ENCODE data around the gene IFNB1.

IFNB1 gene

DNA sequence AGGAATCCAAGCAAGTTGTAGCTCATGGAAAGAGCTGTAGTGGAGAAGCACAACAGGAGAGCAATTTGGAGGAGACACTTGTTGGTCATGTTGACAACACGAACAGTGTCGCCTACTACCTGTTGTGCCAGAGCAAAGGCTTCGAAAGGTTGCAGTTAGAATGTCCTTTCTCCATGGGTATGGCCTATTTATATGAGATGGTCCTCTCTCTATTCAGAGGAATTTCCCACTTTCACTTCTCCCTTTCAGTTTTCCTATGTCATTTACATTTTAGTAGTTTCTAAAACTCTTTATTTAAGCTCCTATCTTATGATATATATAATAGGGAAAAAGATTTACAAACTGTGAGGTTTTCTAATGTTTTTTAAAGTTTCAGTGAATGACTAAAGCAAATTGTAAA, at the start of gene IFNB1:
TSS of gene IFNB1 (minus strand) at position 162 of the 400 bp plus-strand sequence. CDS start at position 89, 73 bp downstream.
- DNase-seq, result no peak

DNA sequence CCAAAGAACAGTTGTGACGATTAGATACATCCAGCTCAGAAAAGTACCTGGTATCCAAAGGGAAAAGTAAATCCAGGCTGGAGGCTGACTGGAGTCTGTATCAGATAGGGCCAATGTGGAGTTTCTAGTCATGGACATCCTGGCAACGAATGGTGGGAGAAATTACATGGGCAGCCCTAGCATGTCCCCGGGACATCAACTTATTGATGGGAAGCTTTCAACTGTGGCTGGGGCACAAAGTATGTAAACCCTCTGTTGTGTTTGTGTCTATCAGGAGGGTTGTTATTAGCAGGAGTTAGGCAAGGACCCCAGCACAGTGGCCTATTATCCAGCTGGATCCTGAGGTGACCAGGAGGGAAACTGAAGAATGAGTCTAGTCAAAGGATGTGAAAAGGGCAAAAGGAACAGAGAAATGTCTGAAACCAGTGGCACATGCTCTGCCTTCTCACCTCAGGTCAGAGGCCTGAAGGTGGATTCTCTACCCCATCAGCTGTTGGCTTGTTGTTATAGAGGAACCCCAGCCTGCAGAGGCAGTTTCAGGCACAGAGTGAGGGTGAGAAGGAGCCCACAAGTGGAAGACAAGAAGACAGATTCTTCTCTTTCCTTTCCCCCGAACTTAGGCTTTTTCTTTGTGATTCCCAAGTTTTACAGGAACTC, 44.0 kb upstream of the IFNB1 start:
- no peak for DNase-seq

DNA sequence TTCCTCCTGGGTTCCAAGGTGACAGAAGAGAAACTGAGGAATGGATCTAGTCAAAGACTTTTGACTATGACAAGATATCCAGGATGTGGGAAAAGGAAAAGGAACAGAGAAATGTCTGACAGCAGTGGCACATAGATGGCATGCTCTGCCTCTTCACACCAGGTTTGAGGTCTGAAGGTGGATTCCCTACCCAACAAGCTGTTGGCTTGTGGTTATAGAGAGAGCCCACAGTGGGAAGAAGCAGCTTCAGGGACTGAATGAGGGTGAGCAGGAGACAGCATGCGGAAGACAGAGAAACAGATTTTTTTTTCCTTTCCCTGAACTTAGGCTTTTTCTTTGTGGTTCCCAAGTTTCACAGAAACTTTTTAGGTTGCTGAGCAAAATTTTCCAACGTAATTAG, 43.3 kb upstream of the IFNB1 start:
- no peak for DNase-seq

DNA sequence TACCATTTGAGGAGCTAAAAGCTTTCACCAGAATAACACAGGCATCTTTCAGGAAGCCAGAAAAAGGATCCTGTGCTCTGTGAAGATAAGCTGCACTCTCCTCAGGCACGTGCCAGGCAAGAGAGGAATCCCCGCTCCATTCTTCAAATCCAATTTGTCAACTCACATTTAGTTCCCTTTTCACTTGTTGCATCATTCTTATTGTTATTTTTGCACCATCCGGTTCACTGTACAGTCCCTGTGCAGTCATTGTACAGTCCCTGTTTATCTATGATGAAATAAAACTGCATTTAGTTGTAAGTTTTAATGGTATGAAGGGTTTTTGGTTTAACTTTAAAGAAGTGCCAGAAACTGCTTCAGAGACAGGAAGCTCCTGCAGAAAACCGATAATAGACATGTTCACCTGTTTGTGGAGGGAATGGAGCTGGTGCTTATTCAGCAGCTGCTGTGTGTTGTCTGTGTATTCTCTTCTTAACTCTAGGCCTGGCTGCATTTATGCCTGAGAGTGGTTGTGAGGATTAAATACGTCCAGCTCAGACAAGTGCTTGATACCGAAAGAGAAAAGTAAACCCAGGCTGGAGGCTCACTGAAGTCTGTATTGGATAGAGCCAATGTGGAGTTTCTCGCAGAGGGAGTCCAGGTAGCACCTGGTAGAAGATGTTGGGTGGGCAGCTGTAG, 41.5 kb upstream of the IFNB1 start:
- no peak for DNase-seq

DNA sequence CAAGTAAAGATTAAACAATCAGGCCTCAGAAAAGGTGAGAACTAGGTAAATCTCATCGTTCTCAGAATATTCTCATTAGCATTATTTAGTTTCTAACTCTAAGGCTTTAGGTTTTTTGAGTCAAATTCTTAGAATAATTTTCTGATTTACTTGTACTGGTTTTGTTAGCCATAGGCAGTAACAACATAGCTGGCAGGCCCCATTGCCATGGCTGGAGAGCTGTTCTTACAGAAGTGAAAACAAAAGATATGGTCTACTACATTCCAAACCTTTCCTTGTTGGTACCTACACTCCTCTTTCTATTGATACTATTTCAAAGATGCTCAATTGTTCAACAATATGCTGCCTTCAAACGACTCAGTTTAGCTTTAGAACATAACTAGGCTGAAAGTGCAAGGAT, 36.6 kb upstream of the IFNB1 start:
- DNase-seq, result no peak

DNA sequence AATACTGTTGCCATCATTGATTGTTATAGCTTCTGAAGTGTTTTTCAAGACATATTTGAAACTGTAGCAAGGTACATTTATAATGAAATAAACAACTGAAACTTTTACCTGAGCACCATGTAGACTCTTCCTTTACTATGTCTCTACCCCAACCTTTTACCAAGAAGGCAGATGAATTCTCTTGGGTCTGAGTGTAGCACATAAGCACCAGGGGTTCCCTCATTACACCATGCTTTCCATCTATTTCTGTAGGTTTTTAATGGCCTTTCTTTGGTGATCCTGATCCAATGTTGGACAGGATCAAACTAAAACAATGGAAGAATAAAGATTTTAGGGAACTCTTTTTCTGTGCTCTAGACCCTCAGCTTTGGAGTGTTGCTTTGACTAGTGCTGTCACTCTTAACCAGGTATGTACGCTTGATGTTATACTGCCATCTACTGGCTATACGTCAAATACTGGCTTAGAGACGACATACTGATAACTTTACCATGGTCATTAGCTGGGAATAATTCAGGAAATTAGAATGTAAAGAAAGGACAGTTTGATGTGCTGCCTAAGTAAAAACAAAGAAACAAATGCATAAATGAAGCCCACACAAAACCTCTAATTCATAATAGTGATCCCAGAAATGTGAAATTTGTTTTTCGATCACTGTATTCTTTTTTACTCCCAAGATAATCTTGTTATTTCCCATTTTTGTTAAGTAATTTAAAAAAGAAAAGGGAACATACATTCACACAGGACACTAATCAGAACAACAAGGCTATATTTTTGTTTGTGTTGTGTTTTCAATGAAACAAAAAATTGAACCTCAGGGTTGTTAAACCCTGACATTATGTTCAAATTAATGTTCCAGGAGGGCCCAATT, 33.2 kb upstream of the IFNB1 start:
- no peak for DNase-seq

DNA sequence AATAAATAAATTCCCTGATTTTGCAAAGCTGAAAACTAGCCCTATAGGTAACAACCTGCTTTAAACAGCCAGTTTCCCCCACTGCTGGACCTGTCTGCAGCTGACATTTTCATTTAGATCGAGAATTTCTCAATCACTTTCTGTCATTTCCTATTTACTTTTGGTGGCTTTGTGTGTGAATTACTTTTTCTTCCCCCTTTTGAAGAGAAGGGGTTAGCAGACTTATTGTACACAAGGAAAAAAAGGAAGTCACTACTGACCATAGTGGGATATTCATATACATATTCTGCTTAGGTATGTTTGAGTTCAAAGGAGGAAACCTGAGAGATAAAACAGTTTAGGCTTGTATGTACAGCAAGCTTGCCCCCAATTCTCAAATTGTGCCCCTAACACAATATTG, 27.0 kb upstream of the IFNB1 start:
- no peak for DNase-seq

DNA sequence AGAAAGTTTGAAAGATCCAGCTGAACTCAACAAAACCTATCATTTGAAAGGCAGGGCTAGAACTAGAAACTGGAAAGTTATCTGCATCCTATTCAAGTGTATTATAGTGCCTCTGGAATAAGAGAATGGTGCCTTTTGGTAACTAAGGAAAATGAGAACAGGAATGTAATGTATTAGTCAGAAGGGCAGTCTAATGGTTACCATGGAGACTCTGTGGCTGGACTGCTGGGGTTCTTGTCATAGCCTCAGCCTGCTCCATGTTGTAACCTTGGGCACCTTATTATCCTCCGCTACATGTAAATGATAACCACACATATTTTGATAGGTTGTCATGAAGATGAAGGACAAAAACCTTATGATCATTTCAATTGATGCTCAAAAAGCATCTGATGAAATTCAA, 24.6 kb upstream of the IFNB1 start:
- DNase-seq, result no peak

DNA sequence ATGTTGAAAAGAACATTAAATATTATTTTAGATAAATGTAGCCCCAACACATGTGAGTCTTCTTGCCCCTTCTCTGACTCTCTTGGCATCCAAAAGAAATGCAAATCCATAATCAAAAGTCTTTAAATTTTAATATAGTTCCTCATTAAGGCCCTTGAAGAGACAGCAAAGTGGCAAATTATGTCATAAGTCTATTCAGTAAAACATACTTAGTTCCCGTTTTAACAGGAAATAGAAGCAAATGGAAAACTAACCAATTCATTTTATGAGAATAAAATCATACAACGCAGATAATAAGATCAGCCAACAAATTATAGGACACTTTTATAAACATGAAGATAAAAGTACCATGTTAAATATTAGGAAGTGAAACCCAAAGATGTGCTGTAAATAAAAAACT, 20.1 kb upstream of the IFNB1 start:
- DNase-seq, result no peak

DNA sequence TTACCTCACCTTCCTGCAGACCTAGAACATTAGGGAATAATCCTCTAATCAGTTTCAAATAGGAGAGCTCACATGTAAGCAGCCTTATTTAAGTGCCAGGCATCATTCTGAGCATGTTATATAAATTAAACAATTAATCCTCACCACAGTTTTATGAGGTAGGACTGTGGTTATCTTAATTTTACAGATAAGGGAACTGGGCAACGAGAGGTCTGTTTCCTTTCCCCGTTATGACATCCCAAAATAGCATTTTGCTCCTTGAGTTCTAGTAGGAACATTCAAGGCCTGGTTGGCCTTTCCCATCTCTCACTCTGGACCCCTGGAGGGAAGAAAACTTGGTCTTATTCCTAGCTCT, 19.1 kb upstream of the IFNB1 start:
- no peak for DNase-seq

DNA sequence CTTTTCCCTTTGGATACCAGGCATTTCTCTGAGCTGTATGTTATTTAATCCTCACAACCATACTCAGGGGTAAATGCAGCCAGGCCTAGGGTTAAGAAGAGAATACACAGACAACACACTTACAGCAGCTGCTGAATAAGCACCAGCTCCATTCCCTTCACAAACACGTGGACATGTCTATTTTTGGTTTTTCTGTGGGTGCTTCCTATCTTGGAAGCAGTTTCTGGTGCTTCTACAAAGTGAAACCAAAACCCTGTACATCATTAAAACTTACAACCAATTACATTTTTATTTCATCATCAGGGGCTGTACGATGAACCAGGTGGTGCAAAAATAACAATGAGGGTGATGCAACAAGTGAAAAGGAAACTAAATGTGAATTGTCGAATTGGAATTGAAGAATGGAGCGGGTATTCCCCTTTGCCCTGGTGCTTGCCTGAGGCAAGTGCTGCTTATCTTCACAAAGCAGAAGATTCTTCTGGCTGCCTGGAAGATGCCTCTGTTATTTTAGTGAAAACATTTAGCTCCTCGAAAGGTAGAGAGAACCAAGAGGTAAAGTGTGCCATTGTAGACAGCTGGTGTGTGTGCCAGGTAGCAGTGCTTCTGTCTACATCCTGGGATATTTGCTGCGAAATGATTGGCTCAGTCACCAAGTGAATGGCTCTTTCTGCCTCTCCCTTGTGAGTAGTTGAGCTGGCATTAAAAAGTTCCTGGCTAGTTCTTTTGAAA, 18.6 kb upstream of the IFNB1 start:
- DNase-seq, result peak; percentile 16

DNA sequence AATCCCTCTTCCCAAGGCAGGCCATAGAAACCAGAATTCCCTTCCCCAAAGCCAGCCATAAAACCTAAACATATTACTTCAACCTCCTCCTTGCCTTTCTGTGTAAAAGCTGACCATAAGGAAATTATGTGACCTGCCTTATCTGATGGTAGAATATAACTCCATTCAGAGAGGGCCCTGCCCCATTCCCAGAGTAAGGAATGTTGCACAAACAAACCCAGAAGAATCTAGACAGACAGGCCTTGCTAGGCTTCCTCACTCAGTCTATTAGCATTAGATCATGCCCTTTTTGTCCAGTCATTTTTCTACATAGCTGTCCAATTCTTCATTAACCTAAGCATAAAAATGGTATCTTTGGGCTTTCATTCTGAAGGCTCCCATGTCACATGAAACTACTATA, 17.8 kb upstream of the IFNB1 start:
- no peak for DNase-seq

DNA sequence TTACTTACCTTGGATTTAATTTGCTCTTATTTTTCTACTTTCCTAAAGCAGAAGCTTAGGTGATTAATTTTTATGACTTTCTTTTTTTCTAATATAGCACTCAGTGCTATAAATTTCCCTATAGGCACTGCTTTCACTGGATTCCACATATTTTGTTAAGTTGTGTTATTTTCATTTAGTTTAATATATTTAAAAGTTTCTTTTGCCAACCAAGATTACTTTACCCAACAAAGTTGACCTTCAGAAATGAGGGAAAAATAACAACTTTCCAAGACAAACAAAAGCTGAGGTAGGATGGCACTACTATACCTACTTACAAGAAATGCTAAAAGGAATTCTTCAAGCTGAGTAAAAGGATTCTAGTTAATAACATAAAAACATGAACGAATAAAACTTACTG, 8.8 kb upstream of the IFNB1 start:
- DNase-seq, result no peak

DNA sequence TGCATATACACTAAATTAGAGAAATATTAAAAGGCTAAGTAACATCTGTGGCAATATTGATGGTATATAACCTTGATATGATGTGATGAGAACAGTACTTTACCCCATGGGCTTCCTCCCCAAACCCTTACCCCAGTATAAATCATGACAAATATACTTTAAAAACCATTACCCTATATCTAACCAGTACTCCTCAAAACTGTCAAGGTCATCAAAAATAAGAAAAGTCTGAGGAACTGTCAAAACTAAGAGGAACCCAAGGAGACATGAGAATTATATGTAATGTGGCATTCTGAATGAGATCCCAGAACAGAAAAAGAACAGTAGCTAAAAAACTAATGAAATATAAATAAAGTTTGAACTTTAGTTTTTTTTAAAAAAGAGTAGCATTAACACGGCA, 7.3 kb upstream of the IFNB1 start:
- no peak for DNase-seq

DNA sequence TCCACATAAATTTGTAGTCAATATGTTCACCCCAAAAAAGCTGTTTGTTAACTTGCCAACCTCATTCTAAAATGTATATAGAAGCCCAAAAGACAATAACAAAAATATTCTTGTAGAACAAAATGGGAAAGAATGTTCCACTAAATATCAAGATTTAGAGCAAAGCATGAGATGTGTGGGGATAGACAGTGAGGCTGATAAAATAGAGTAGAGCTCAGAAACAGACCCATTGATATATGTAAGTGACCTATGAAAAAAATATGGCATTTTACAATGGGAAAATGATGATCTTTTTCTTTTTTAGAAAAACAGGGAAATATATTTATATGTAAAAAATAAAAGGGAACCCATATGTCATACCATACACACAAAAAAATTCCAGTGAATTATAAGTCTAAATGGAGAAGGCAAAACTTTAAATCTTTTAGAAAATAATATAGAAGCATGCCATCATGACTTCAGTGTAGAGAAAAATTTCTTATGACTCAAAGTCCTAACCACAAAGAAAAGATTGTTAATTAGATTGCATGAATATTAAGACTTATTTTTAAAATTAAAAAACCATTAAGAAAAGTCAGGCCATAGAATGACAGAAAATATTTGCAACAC, 6.6 kb upstream of the IFNB1 start:
- DNase-seq, result no peak

DNA sequence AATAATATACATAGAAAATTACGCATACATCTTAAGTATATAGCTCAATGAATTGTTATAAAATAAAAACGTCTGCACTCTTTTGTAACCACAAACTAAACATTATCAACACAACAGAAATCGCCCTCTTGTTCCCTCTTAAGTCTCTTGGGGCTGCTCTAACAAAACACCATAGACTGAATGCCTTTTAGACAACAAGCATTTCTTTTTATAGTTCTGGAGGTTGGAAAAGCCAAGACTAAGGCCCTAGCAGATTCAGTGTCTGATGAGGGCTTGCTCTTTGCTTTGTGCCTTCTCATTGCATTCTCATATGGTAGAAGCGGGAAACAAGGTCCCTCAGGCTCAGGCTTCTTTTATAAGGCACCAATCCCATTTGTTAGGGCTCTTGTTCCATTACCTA, 4.9 kb upstream of the IFNB1 start:
- no peak for DNase-seq

DNA sequence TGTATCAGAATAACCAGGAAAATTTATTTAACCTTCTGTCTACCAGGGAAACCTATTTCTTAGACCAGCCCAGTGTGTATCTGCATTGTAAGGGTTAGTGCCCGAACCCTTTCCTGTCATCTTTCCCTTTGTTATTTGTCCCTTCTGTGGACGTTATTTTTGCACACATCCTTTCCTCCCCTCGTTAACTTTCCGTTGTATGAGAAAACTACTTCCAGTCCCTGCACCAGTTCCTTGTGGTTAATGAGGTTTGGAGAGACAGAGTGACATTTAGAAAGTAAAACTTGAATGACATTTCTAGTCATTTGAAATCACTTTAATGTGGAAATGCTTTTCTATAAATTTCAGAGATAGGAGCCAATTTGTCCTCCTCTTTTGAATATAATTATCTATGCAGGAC, 4.3 kb upstream of the IFNB1 start:
- no peak for DNase-seq

DNA sequence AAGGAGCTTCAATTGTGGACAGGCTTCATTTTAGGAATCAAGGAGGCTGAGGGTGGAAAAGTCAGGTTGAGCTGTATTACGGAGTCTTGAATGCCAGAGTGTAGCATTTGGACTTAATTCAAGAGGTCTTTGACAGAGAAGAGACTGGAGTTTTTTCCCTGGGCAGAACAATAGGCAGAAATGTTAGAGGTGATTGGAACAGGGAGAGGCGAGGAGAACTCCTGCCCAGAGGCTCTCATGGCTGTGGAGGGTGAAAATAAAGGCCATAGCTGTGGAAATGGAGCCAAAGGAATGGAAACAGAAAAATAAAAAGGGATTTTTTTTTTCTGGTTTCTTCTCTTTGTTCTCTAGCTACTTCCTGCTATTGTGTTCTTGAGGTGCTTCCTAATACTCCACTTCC, 3.7 kb upstream of the IFNB1 start:
- no peak for DNase-seq

DNA sequence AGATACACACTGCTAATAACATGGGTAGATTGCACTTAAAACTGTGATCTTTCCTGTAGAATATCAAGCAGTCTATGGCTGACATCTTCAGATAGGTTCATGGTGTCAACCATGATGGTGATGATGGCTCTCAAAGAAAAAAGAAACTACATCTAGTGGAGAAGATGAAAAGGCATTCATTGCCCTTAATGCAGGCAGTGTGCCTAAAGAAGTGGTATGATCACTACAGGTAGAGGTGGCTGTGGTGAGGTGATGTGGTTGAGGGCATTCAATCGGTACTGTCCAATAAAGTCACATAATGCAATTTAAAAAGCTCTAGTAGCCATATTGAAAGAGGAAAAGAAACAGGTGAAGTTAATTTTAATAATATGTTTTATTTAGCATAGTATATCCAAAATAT, 3.1 kb upstream of the IFNB1 start:
- no peak for DNase-seq

DNA sequence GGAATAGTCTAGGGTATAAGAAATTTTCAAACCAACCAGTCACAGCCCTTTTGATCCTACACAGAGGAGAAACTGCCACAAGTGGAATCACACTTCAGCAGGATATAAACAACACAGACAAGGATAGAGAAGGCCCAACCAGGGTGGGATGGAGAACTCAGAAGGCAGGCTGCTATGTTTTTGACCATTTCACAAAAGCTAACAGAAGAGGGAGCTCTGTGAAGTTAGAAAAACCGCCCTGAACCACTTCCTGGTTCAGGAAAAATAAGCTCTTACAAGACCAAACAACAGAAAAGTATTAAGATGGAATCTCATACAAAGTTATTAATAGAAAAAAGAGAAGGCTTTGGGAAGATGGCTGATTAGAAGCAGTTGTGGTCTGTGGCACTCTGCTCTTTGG, 960 bp upstream of the IFNB1 start:
- DNase-seq, result no peak

DNA sequence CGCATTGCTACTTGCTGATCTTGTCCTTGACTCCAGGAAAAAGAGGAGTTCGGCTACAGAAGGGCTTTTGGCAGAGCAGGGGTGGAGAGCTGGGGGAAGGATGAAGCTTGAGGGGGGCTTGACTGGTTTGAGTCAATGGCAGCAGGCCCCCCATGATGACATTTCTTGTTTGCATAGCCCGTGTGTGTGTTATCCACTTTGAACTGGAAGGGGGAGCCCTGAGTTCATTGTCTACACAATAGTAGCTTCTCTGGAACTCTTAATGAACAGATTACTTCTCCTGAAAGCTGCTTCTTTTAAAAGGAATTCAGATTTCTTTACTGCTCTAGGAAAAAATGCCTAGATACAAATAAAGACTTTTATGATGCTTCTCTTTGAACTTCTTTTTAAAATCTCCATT, 2.3 kb downstream of the IFNB1 start:
- no peak for DNase-seq

DNA sequence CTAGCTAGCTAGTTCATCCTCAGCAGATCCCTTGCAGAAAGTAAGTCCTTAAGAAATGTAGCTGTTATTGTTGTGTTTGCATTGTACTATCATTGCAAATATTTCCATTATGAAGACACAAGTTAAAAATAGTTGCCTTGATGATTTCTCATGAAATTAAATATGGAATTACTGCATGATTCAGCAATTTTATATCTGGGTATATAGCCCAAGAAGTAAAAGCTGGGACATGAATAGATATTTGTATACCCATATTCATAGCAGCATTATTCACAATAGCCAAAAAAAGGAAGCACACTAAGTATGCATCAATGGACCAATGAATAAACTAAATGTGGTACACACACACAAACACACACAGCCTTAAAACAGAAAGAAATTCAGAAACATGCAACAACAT, 6.8 kb downstream of the IFNB1 start:
- no peak for DNase-seq

DNA sequence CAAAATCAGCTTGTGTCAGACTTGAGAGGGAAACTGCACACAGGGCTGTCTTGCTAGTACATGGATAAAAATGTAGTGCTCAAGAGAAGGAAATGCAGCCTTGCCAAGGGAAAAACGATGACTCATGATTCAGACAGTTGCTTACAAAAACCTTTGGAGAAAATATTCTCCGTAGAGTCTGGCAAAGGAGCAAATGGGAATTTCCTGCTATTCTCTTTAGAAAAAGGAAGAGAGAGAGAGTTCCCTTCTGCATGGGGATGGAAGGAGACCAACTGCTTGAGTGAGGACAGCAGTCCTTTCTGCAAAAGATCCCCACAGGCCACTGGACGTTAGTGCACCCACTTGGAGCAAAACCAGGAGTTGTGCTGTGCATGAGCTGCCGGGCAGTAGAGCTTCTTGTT, 7.6 kb downstream of the IFNB1 start:
- DNase-seq, result no peak
